ENCODE data around the gene CTNND2. TPM values are rescaled to one million over a fixed set of nuclear protein-coding genes. Genes with fewer than 3 reads are reported as not detected.

The CTNND2 gene
- total and polyA plus RNA-seq, 5 donors from 2014 or later: not detected

- Mint-ChIP-seq H3K27me3 (peaks cover 4% of the 10 kb centered on the region), H3K27ac (no peak overlapping the region), H3K9me3 (peaks cover 0 to 7% (median 0%) of the 10 kb centered on the region in 7 donors), H3K4me1 (no peaks in the 10 kb centered on the region), H3K36me3 (no peaks in the 10 kb centered on the region), H3K4me3 (no peak overlapping the region)
- Histone ChIP-seq H3K9me3 (ENCODE audit: control insufficient read depth in 2 of 2, low read length in 2 of 2) (no peaks in the 10 kb centered on the region), H3K36me3 (ENCODE audit: control insufficient read depth, insufficient read depth, low read length) (no peaks in the 10 kb centered on the region), H3K27ac (ENCODE audit: insufficient read depth, low read length, poor library complexity, severe bottlenecking) (no peak overlapping the region), H3K27me3 (ENCODE audit: control insufficient read depth, insufficient read depth, low read length) (no peaks in the 10 kb centered on the region), H3K4me3 (ENCODE audit: low read depth, low read length) (no peak overlapping the region), H3K4me1 (ENCODE audit: control insufficient read depth, insufficient read depth, low read length, poor library complexity, severe bottlenecking) (no peaks in the 10 kb centered on the region)
- ATAC-seq (ENCODE audit: low read depth in 2 of 2): no peak
- no peak for DNase-seq
These were observed 679.6 kb downstream of the CTNND2 start for GRCh38 chr5:11224436-11225187.

GRCh38 chr5:11222169-11222568 is 682.1 kb downstream of the CTNND2 start:
- DNase-seq: no peak
- no peaks in the 10 kb centered on the region for H3K36me3 Mint-ChIP-seq
- no peak overlapping the region for H3K27ac Mint-ChIP-seq
- H3K27me3 Mint-ChIP-seq: peaks cover 4% of the 10 kb centered on the region
- no peaks in the 10 kb centered on the region for H3K4me1 Mint-ChIP-seq
- no peaks in the 10 kb centered on the region for H3K4me1 ChIP-seq (ENCODE audit: control insufficient read depth, insufficient read depth, low read length, poor library complexity, severe bottlenecking)
- no peaks in the 10 kb centered on the region for H3K36me3 ChIP-seq (ENCODE audit: control insufficient read depth, insufficient read depth, low read length)
- no peak overlapping the region for H3K4me3 Mint-ChIP-seq
- H3K9me3 ChIP-seq (ENCODE audit: control insufficient read depth in 2 of 2, low read length in 2 of 2): no peaks in the 10 kb centered on the region
- H3K4me3 ChIP-seq (ENCODE audit: low read depth, low read length): no peak overlapping the region
- no peaks in the 10 kb centered on the region for H3K27me3 ChIP-seq (ENCODE audit: control insufficient read depth, insufficient read depth, low read length)
- no peak for ATAC-seq (ENCODE audit: low read depth in 2 of 2)
- H3K9me3 Mint-ChIP-seq: peaks cover 0 to 4% (median 0%) of the 10 kb centered on the region in 7 donors
- no peak overlapping the region for H3K27ac ChIP-seq (ENCODE audit: insufficient read depth, low read length, poor library complexity, severe bottlenecking)

GRCh38 chr5:11214864-11215644 is 689.2 kb downstream of the CTNND2 start:
- Mint-ChIP-seq H3K4me1 (no peaks in the 10 kb centered on the region), H3K4me3 (no peak overlapping the region), H3K36me3 (no peaks in the 10 kb centered on the region), H3K27me3 (no peaks in the 10 kb centered on the region), H3K27ac (no peak overlapping the region), H3K9me3 (peaks cover 0 to 4% (median 0%) of the 10 kb centered on the region in 7 donors)
- Histone ChIP-seq H3K9me3 (ENCODE audit: control insufficient read depth in 2 of 2, low read length in 2 of 2) (no peaks in the 10 kb centered on the region), H3K4me3 (ENCODE audit: low read depth, low read length) (no peak overlapping the region), H3K36me3 (ENCODE audit: control insufficient read depth, insufficient read depth, low read length) (no peaks in the 10 kb centered on the region), H3K4me1 (ENCODE audit: control insufficient read depth, insufficient read depth, low read length, poor library complexity, severe bottlenecking) (no peaks in the 10 kb centered on the region), H3K27ac (ENCODE audit: insufficient read depth, low read length, poor library complexity, severe bottlenecking) (no peak overlapping the region), H3K27me3 (ENCODE audit: control insufficient read depth, insufficient read depth, low read length) (no peaks in the 10 kb centered on the region)
- no peak for DNase-seq
- no peak for ATAC-seq (ENCODE audit: low read depth in 2 of 2)

- H3K4me3 ChIP-seq (ENCODE audit: low read depth, low read length): no peak overlapping the region
- DNase-seq (no peak), ATAC-seq (ENCODE audit: low read depth in 2 of 2) (no peak)
- H3K4me3 Mint-ChIP-seq: no peak overlapping the region
- no peaks in the 10 kb centered on the region for H3K4me1 Mint-ChIP-seq
- H3K4me1 ChIP-seq (ENCODE audit: control insufficient read depth, insufficient read depth, low read length, poor library complexity, severe bottlenecking): no peaks in the 10 kb centered on the region
- H3K27ac ChIP-seq (ENCODE audit: insufficient read depth, low read length, poor library complexity, severe bottlenecking): no peak overlapping the region
- H3K36me3 ChIP-seq (ENCODE audit: control insufficient read depth, insufficient read depth, low read length): no peaks in the 10 kb centered on the region
- H3K27me3 ChIP-seq (ENCODE audit: control insufficient read depth, insufficient read depth, low read length): no peaks in the 10 kb centered on the region
- H3K9me3 ChIP-seq (ENCODE audit: control insufficient read depth in 2 of 2, low read length in 2 of 2): no peaks in the 10 kb centered on the region
- no peak overlapping the region for H3K27ac Mint-ChIP-seq
- no peaks in the 10 kb centered on the region for H3K27me3 Mint-ChIP-seq
- no peaks in the 10 kb centered on the region for H3K36me3 Mint-ChIP-seq
- peaks cover 0 to 2% (median 0%) of the 10 kb centered on the region in 7 donors for H3K9me3 Mint-ChIP-seq
These were observed 691.5 kb downstream of the CTNND2 start for GRCh38 chr5:11212706-11213105.

GRCh38 chr5:11197726-11198125 is 706.5 kb downstream of the CTNND2 start:
- ATAC-seq (ENCODE audit: low read depth in 2 of 2) (no peak), DNase-seq (no peak)
- Histone ChIP-seq H3K36me3 (ENCODE audit: control insufficient read depth, insufficient read depth, low read length) (no peaks in the 10 kb centered on the region), H3K9me3 (ENCODE audit: control insufficient read depth in 2 of 2, low read length in 2 of 2) (no peaks in the 10 kb centered on the region), H3K4me1 (ENCODE audit: control insufficient read depth, insufficient read depth, low read length, poor library complexity, severe bottlenecking) (no peaks in the 10 kb centered on the region), H3K27me3 (ENCODE audit: control insufficient read depth, insufficient read depth, low read length) (peaks cover 2% of the 10 kb centered on the region), H3K27ac (ENCODE audit: insufficient read depth, low read length, poor library complexity, severe bottlenecking) (no peak overlapping the region), H3K4me3 (ENCODE audit: low read depth, low read length) (no peak overlapping the region)
- Mint-ChIP-seq H3K9me3 (no peaks in the 10 kb centered on the region), H3K27me3 (no peaks in the 10 kb centered on the region), H3K27ac (no peak overlapping the region), H3K4me1 (no peaks in the 10 kb centered on the region), H3K36me3 (no peaks in the 10 kb centered on the region), H3K4me3 (no peak overlapping the region)

- Histone ChIP-seq H3K4me1 (ENCODE audit: control insufficient read depth, insufficient read depth, low read length, poor library complexity, severe bottlenecking) (no peaks in the 10 kb centered on the region), H3K4me3 (ENCODE audit: low read depth, low read length) (no peak overlapping the region), H3K36me3 (ENCODE audit: control insufficient read depth, insufficient read depth, low read length) (no peaks in the 10 kb centered on the region), H3K27me3 (ENCODE audit: control insufficient read depth, insufficient read depth, low read length) (peaks cover 2% of the 10 kb centered on the region), H3K9me3 (ENCODE audit: control insufficient read depth in 2 of 2, low read length in 2 of 2) (no peaks in the 10 kb centered on the region), H3K27ac (ENCODE audit: insufficient read depth, low read length, poor library complexity, severe bottlenecking) (no peak overlapping the region)
- Mint-ChIP-seq H3K4me3 (no peak overlapping the region), H3K36me3 (no peaks in the 10 kb centered on the region), H3K9me3 (peaks cover 0 to 3% (median 0%) of the 10 kb centered on the region in 7 donors), H3K27ac (no peak overlapping the region), H3K4me1 (no peaks in the 10 kb centered on the region), H3K27me3 (no peaks in the 10 kb centered on the region)
- ATAC-seq (ENCODE audit: low read depth in 2 of 2): no peak
- DNase-seq: no peak
These were observed 712.6 kb downstream of the CTNND2 start for GRCh38 chr5:11191673-11192072.

- H3K27me3 ChIP-seq (ENCODE audit: control insufficient read depth, insufficient read depth, low read length): no peaks in the 10 kb centered on the region
- H3K9me3 Mint-ChIP-seq: no peaks in the 10 kb centered on the region
- DNase-seq (peak in 1 of 3 donors; percentile 8), ATAC-seq (ENCODE audit: low read depth in 2 of 2) (no peak)
- H3K27ac Mint-ChIP-seq: no peak overlapping the region
- H3K36me3 ChIP-seq (ENCODE audit: control insufficient read depth, insufficient read depth, low read length): no peaks in the 10 kb centered on the region
- H3K4me1 Mint-ChIP-seq: no peaks in the 10 kb centered on the region
- H3K4me1 ChIP-seq (ENCODE audit: control insufficient read depth, insufficient read depth, low read length, poor library complexity, severe bottlenecking): no peaks in the 10 kb centered on the region
- no peaks in the 10 kb centered on the region for H3K27me3 Mint-ChIP-seq
- H3K9me3 ChIP-seq (ENCODE audit: control insufficient read depth in 2 of 2, low read length in 2 of 2): no peaks in the 10 kb centered on the region
- H3K4me3 Mint-ChIP-seq: no peak overlapping the region
- no peaks in the 10 kb centered on the region for H3K36me3 Mint-ChIP-seq
- H3K4me3 ChIP-seq (ENCODE audit: low read depth, low read length): no peak overlapping the region
- no peak overlapping the region for H3K27ac ChIP-seq (ENCODE audit: insufficient read depth, low read length, poor library complexity, severe bottlenecking)
These were observed 721.7 kb downstream of the CTNND2 start for GRCh38 chr5:11182441-11183080.
